Measurements from ENCODE around the gene FNDC10. TPM values are rescaled to one million over a fixed set of nuclear protein-coding genes. Genes with fewer than 3 reads are reported as not detected.

FNDC10 gene
- total and polyA plus RNA-seq, 9 of the 15 experiments (the other 6 are each of a cell fraction or from before 2014, with no cell fraction given): 0.08 to 6.3 (median 1.6) TPM

DNA sequence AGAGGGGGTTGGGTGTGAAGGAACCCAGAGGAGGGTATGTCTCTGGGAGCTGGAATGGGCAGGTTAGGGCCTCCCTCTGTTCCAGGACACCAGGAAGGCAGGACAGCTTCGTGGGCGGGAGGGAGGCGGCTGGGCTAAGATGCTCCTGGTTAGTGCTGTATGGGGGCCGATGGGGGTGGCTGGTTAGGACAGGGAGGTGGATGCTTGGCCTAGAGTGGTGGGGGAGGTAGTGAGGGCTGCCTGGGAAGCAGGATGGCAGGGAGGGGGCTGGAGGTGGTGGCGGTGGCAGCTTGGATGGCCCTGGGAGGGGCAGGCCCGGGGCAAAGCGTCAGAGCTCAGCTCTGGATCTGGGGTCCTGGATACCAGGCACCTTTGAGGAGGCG lies 25.9 kb upstream of the FNDC10 start:
- H3K79me2 ChIP-seq (ENCODE audit: control insufficient read depth, insufficient read depth, low read length): no peaks in the 10 kb centered on the region
- DNase-seq (ENCODE audit: extremely low read depth in 1 of 4, low spot score in 3 of 4): no peak

More for the DNA sequence above, 25.9 kb upstream of the FNDC10 start:
- FAIRE-seq: no peak
- no TSS peak for BruUV-seq (replicated peaks)
- Histone ChIP-seq H4K20me1 (replicated peaks; ENCODE audit: control insufficient read depth, insufficient read depth, low read length) (peaks cover 1% of the 10 kb centered on the region; the same call in 1 of the 2 replicates), H3K27ac (ENCODE audit: extremely low read depth, low read depth, low read length) (no peak overlapping the region), H3K27me3 (ENCODE audit: control insufficient read depth in 2 of 2, insufficient read depth in 2 of 2, low read length in 2 of 2) (no peaks in the 10 kb centered on the region), H2AFZ (ENCODE audit: low read depth, low read length) (no peak overlapping the region), H3K9ac (ENCODE audit: insufficient read depth in 1 of 2, low read depth in 2 of 2, low read length in 2 of 2) (peak overlapping the region in 1 of 2 experiments; percentile 52; a peak in 2 of 4 replicates), H3K36me3 (ENCODE audit: control insufficient read depth, insufficient read depth, low read length) (no peaks in the 10 kb centered on the region), H3K4me3 (no peak overlapping the region), H3K9me1 (ENCODE audit: control insufficient read depth, insufficient read depth, low read length) (no peaks in the 10 kb centered on the region), H3K9me3 (replicated peaks; ENCODE audit: control insufficient read depth, insufficient read depth, low read depth, low read length) (no peaks in the 10 kb centered on the region), H3K4me1 (replicated peaks in 1 of 2; ENCODE audit: control insufficient read depth in 2 of 2, insufficient read depth in 2 of 2, low read length in 2 of 2) (peaks cover 0 to 86% of the 10 kb centered on the region in 2 experiments; a peak in 3 of 5 replicates), H3K4me2 (ENCODE audit: insufficient read depth, low read length) (no peak overlapping the region)
- TF ChIP-seq, protein P1, sequence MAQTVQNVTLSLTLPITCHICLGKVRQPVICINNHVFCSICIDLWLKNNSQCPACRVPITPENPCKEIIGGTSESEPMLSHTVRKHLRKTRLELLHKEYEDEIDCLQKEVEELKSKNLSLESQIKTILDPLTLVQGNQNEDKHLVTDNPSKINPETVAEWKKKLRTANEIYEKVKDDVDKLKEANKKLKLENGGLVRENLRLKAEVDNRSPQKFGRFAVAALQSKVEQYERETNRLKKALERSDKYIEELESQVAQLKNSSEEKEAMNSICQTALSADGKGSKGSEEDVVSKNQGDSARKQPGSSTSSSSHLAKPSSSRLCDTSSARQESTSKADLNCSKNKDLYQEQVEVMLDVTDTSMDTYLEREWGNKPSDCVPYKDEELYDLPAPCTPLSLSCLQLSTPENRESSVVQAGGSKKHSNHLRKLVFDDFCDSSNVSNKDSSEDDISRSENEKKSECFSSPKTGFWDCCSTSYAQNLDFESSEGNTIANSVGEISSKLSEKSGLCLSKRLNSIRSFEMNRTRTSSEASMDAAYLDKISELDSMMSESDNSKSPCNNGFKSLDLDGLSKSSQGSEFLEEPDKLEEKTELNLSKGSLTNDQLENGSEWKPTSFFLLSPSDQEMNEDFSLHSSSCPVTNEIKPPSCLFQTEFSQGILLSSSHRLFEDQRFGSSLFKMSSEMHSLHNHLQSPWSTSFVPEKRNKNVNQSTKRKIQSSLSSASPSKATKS (CRISPR knock-in tag; IDR thresholded peaks at IDR 0.05): no peak
- TF ChIP-seq, protein P2, sequence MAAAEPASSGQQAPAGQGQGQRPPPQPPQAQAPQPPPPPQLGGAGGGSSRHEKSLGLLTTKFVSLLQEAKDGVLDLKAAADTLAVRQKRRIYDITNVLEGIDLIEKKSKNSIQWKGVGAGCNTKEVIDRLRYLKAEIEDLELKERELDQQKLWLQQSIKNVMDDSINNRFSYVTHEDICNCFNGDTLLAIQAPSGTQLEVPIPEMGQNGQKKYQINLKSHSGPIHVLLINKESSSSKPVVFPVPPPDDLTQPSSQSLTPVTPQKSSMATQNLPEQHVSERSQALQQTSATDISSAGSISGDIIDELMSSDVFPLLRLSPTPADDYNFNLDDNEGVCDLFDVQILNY (CRISPR knock-in tag; IDR thresholded peaks at IDR 0.05): no peak
- TF ChIP-seq XRCC5 (IDR thresholded peaks at IDR 0.05; ENCODE audit: low read depth, low read length) (no peak), SRSF9 (IDR thresholded peaks at IDR 0.05; ENCODE audit: borderline replicate concordance, low read depth, low read length) (no peak), ZC3H8 (IDR thresholded peaks at IDR 0.05) (no peak), SUPT5H (IDR thresholded peaks at IDR 0.05) (no peak), SP1 (CRISPR knock-in tag; IDR thresholded peaks at IDR 0.05) (no peak), SMARCC2 (IDR thresholded peaks at IDR 0.05; ENCODE audit: low read depth) (no peak), MTA2 (IDR thresholded peaks at IDR 0.05; ENCODE audit: low read depth) (no peak), KAT2B (IDR thresholded peaks at IDR 0.05; ENCODE audit: low read depth, low read length) (no peak), SETDB1 (IDR thresholded peaks at IDR 0.05; ENCODE audit: low read length) (no peak), KLF16 (IDR thresholded peaks at IDR 0.05) (no peak), ZNF79 (CRISPR knock-in tag; IDR thresholded peaks at IDR 0.05; ENCODE audit: low read depth) (no peak), EWSR1 (IDR thresholded peaks at IDR 0.05; ENCODE audit: borderline replicate concordance, low read depth, partially characterized antibody) (no peak)
- TF ChIP-seq, protein P3, sequence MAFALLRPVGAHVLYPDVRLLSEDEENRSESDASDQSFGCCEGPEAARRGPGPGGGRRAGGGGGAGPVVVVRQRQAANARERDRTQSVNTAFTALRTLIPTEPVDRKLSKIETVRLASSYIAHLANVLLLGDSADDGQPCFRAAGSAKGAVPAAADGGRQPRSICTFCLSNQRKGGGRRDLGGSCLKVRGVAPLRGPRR (CRISPR knock-in tag; IDR thresholded peaks at IDR 0.05): no peak
- TF ChIP-seq, protein P4, sequence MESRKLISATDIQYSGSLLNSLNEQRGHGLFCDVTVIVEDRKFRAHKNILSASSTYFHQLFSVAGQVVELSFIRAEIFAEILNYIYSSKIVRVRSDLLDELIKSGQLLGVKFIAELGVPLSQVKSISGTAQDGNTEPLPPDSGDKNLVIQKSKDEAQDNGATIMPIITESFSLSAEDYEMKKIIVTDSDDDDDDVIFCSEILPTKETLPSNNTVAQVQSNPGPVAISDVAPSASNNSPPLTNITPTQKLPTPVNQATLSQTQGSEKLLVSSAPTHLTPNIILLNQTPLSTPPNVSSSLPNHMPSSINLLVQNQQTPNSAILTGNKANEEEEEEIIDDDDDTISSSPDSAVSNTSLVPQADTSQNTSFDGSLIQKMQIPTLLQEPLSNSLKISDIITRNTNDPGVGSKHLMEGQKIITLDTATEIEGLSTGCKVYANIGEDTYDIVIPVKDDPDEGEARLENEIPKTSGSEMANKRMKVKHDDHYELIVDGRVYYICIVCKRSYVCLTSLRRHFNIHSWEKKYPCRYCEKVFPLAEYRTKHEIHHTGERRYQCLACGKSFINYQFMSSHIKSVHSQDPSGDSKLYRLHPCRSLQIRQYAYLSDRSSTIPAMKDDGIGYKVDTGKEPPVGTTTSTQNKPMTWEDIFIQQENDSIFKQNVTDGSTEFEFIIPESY (CRISPR knock-in tag; IDR thresholded peaks at IDR 0.05): no peak
- no peak for ATAC-seq
- 53% methylated on average over 8 of the region's 8 CpGs for WGBS (ENCODE audit: insufficient coverage, low coverage, missing lambda C conversion rate)
- POLR2A ChIA-PET: interaction anchor here (1.2 to 1.6 kb wide), 2 partner anchors 10 to 23 kb away, joined by 3 to 4 read pairs; partner anchors contain the start of gene MIB2
- CTCF ChIA-PET (ENCODE audit: low intra/inter-chr PET ratio): no interaction called here
- in situ Hi-C loops (cut with MboI) (no loop called here), intact Hi-C loops (cut with micrococcal nuclease) (no loop called here)

All from K562 (cell line).